HEK293 (cell line): ENCODE data around the gene KCND2.

Experiments
- SALL2 ChIP-seq: fragments of 450-650 bp; formaldehyde crosslinking; IDR thresholded peaks from 2 replicates; pipeline ENCODE4 v1.5.0; 2017; ENCODE audit warnings: missing biosample characterization, mild to moderate bottlenecking, missing genetic modification characterization, borderline replicate concordance
- YY1 ChIP-seq: fragments of 450-650 bp; formaldehyde crosslinking; IDR thresholded peaks from 2 replicates; pipeline ENCODE4 v1.5.1; 2018; ENCODE audit warnings: missing biosample characterization, missing genetic modification characterization
- ZNF138 ChIP-seq: fragments of 450-650 bp; formaldehyde crosslinking; IDR thresholded peaks from 2 replicates; pipeline ENCODE4 v1.5.1; 2016; ENCODE audit warnings: missing biosample characterization, missing genetic modification characterization, borderline replicate concordance
- ZNF248 ChIP-seq: fragments of 450-650 bp; formaldehyde crosslinking; IDR thresholded peaks from 2 replicates; pipeline ENCODE4 v1.5.1; 2017; ENCODE audit warnings: missing biosample characterization, missing genetic modification characterization

GRCh38 chr7:120665068-120665467 lies 392.1 kb downstream of the KCND2 start:
- TF ChIP-seq ZNF248 (tag by site-specific recombination) (no peak), ZNF138 (tag by site-specific recombination) (no peak), SALL2 (no peak), YY1 (no peak)
